Ascending aorta (tissue), 2 donors: Measurements from ENCODE around the gene ADGRB2. TPM values are rescaled to one million over a fixed set of nuclear protein-coding genes. Genes with fewer than 3 reads are reported as not detected.

Experiments
- DNase-seq, 2 donors: peaks; one replicate each; pipeline ENCODE4 v3.0.0-alpha.2; 2019; ENCODE audit warnings: low spot score in 2 of 2
- H3K27ac ChIP-seq, 2 donors: fragments of 200-600 bp; sonication (generic); one replicate each; pipeline ENCODE4 v1.5.1; 2016 to 2017; ENCODE audit warnings: mild to moderate bottlenecking in 1 of 2
- H3K27me3 ChIP-seq: fragments of 200-600 bp; sonication (generic); one replicate; pipeline ENCODE4 v1.5.1; 2017
- H3K36me3 ChIP-seq, 2 donors: fragments of 200-600 bp; sonication (generic); one replicate each; pipeline ENCODE4 v1.5.1; 2016
- H3K4me1 ChIP-seq, 2 donors: fragments of 200-600 bp; sonication (generic); one replicate each; pipeline ENCODE4 v1.5.1; 2016 to 2017; ENCODE audit warnings: mild to moderate bottlenecking in 1 of 2
- H3K4me3 ChIP-seq, 2 donors: fragments of 200-600 bp; sonication (generic); one replicate each; pipeline ENCODE4 v1.5.1; 2016 to 2017; ENCODE audit warnings: mild to moderate bottlenecking in 1 of 2
- H3K9me3 ChIP-seq, 2 donors: fragments of 200-600 bp; sonication (generic); one replicate each; pipeline ENCODE4 v1.5.1; 2016
- intact Hi-C: fragments of 100-400 bp; cut with DNase I; formaldehyde crosslinking; loops from one replicate; pipeline ENCODE4 v1.15.1; 2023
- total RNA-seq: library from RNA; depleted of rRNA; stranded (reverse); fragments of >200 nt; gene quantifications from one replicate; pipeline ENCODE4 v1.1.0, GENCODE V29; 2016
- TF ChIP-seq, protein P1 (sequence below), 3 experiments: fragments of 200-600 bp in 2 of 3; fragments of 450-650 bp in 1 of 3; sonication (generic) in 2 of 3; IDR thresholded peaks; one replicate each; pipeline ENCODE4 v1.5.1; 2016 to 2019; ENCODE audit warnings: antibody characterized with exemption in 3 of 3, mild to moderate bottlenecking in 1 of 3, moderate library complexity in 1 of 3

ADGRB2 gene
- total RNA-seq, 1 donor from 2014 or later = 1.9 TPM

DNA sequence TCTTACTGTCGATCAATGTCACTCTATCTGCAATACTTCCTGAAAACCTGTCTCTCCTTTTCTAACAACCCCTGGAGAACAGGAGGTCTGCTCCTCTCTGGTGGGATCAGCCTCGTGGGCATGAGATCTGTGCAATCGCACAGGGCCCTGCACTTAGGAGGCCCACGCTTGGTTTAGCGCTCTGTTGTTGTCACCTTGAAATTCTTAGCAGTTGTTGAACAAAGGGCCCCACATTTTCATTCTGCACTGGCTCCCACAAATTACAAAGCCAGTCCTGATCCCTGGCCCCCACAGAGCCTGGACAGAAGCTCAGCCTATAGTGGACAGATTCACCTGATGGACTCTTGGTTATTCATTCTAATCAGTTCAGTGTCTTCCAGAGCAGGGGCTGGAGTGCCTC is 33.1 kb upstream of the ADGRB2 start:
- intact Hi-C loops = no loop called here
- peak in 1 of 2 donors; percentile 55 for DNase-seq
- TF ChIP-seq, protein P1, sequence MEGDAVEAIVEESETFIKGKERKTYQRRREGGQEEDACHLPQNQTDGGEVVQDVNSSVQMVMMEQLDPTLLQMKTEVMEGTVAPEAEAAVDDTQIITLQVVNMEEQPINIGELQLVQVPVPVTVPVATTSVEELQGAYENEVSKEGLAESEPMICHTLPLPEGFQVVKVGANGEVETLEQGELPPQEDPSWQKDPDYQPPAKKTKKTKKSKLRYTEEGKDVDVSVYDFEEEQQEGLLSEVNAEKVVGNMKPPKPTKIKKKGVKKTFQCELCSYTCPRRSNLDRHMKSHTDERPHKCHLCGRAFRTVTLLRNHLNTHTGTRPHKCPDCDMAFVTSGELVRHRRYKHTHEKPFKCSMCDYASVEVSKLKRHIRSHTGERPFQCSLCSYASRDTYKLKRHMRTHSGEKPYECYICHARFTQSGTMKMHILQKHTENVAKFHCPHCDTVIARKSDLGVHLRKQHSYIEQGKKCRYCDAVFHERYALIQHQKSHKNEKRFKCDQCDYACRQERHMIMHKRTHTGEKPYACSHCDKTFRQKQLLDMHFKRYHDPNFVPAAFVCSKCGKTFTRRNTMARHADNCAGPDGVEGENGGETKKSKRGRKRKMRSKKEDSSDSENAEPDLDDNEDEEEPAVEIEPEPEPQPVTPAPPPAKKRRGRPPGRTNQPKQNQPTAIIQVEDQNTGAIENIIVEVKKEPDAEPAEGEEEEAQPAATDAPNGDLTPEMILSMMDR (IDR thresholded peaks at IDR 0.05) = no peak
- Histone ChIP-seq H3K27ac (no peak overlapping the region), H3K36me3 (no peaks in the 10 kb centered on the region), H3K4me1 (peaks cover 0 to 5% of the 10 kb centered on the region in 2 donors), H3K9me3 (no peaks in the 10 kb centered on the region), H3K4me3 (no peak overlapping the region), H3K27me3 (no peaks in the 10 kb centered on the region)

GRCh38 chr1:31796707-31797106 is 32.6 kb upstream of the ADGRB2 start:
- H3K36me3 ChIP-seq = no peaks in the 10 kb centered on the region
- peaks cover 0 to 5% of the 10 kb centered on the region in 2 donors for H3K4me1 ChIP-seq
- no peaks in the 10 kb centered on the region for H3K9me3 ChIP-seq
- no peak overlapping the region for H3K4me3 ChIP-seq
- H3K27me3 ChIP-seq = no peaks in the 10 kb centered on the region
- peak in 1 of 2 donors; percentile 37 for DNase-seq
- intact Hi-C loops = no loop called here
- TF ChIP-seq, protein P1 (IDR thresholded peaks at IDR 0.05) = no peak
- no peak overlapping the region for H3K27ac ChIP-seq

GRCh38 chr1:31795801-31796621 is 31.9 kb upstream of the ADGRB2 start:
- intact Hi-C loops = no loop called here
- Histone ChIP-seq H3K27ac (no peak overlapping the region), H3K9me3 (no peaks in the 10 kb centered on the region), H3K4me3 (no peak overlapping the region), H3K4me1 (peaks cover 0 to 5% of the 10 kb centered on the region in 2 donors), H3K36me3 (no peaks in the 10 kb centered on the region), H3K27me3 (no peaks in the 10 kb centered on the region)
- TF ChIP-seq, protein P1 (IDR thresholded peaks at IDR 0.05) = no peak
- DNase-seq = peak in 1 of 2 donors; percentile 66

DNA sequence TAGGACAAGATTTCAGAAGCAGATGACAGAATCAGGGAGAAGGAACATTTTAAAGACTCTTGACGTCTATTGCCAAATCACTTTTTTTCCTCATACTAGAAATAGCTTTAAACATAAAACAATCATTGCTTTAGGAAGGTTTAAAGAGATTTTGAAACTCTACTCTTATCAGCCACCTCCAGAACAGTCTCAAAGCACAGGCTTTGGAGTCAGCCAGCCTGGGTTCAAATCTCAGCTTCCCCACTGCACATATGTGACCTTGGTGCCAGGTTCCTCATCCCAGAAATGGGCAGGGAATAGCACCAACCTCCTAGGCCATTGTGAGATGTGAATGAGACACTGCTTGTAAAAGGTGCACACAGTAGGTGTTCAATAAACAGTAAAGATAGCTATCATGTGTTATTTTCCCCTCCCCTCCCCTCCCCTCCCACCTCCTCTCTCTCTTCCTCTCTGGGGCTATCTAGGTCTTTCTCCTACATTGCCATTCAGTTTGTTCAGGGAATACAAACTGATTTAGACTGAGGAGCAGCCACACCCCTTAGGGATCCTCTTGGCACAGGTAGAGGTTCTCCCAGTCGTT is 31.0 kb upstream of the ADGRB2 start:
- Histone ChIP-seq H3K36me3 (no peaks in the 10 kb centered on the region), H3K4me1 (peaks cover 0 to 5% of the 10 kb centered on the region in 2 donors), H3K27me3 (no peaks in the 10 kb centered on the region), H3K27ac (no peak overlapping the region), H3K4me3 (no peak overlapping the region), H3K9me3 (no peaks in the 10 kb centered on the region)
- no peak for DNase-seq
- TF ChIP-seq, protein P1 (IDR thresholded peaks at IDR 0.05) = no peak
- intact Hi-C loops = no loop called here

DNA sequence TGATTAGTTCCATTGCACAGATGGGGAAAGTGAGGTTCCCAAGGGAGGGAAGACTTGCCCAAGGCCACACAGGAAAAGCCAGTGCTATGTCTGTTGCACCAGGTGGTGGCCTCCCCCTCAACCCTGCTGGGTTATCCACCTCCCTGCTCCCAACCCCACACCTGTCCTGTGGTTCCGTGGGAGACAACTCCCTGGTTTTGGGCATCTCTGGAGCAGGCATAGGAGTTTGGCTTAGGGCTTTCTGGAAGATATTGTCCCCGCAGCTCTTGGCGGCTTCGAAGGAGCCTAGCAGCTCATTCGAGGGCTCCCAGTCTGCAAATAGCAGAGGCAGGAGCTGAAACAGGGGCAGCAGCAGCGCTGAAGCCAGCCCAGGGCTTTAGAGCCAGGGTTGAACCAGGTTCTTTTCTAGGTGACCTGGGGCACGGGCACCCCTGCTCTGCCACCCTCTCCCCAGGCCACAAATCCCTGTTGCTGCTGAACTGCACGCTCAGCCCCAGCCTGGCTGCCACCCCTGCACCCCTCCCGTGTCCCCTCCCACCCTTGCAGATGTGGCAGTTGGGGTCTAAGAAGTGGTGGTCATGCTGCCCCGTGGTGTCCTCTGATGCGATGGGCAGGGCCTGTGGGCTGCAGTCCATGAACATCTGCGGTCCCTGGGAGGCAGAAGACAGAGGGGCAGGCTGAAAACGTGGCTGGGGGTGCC is 29.6 kb upstream of the ADGRB2 start:
- no peaks in the 10 kb centered on the region for H3K9me3 ChIP-seq
- TF ChIP-seq, protein P1 (IDR thresholded peaks at IDR 0.05) = no peak
- intact Hi-C loops = no loop called here
- H3K4me3 ChIP-seq = no peak overlapping the region
- H3K36me3 ChIP-seq = no peaks in the 10 kb centered on the region
- no peaks in the 10 kb centered on the region for H3K27me3 ChIP-seq
- no peak overlapping the region for H3K27ac ChIP-seq
- peaks cover 0 to 10% of the 10 kb centered on the region in 2 donors for H3K4me1 ChIP-seq
- peak in 1 of 2 donors; percentile 53 for DNase-seq
